ENCODE results near the gene CACNA1I. TPM values are rescaled to one million over a fixed set of nuclear protein-coding genes. Genes with fewer than 3 reads are reported as not detected.

The CACNA1I gene
- polyA plus RNA-seq, 1 of the 3 experiments (the other 2 are of a cell fraction) = not detected

- Histone ChIP-seq H3K9me2 (no peaks in the 10 kb centered on the region), H3F3A (replicated peaks; ENCODE audit: insufficient read depth) (no peaks in the 10 kb centered on the region), H3K4me2 (no peak overlapping the region), H3K79me2 (ENCODE audit: insufficient read depth) (no peaks in the 10 kb centered on the region), H3K9me3 (no peaks in the 10 kb centered on the region), H3K9ac (no peak overlapping the region), H4K20me1 (ENCODE audit: insufficient read depth) (no peaks in the 10 kb centered on the region), H3K27ac (ENCODE audit: low read depth in 2 of 2, low read length in 1 of 2) (no peak overlapping the region), H2AFZ (ENCODE audit: low read depth) (no peak overlapping the region), H3K36me3 (replicated peaks in 1 of 2; ENCODE audit: control insufficient read depth in 1 of 2, insufficient read depth in 2 of 2, low read length in 1 of 2) (no peaks in the 10 kb centered on the region), H3K4me3 (ENCODE audit: low read depth in 2 of 2, low read length in 1 of 2) (no peak overlapping the region), H3K27me3 (ENCODE audit: insufficient read depth) (no peaks in the 10 kb centered on the region), H3K4me1 (ENCODE audit: control insufficient read depth in 1 of 2, insufficient read depth in 2 of 2, low read depth in 1 of 2, low read length in 1 of 2) (no peaks in the 10 kb centered on the region)
- no peak for DNase-seq
- ChIA-PET CTCF (no interaction called here), POLR2A (no interaction called here)
- 52% methylated on average over 8 of the region's 10 CpGs for WGBS (ENCODE audit: low lambda C conversion rate)
- no peak for TF ChIP-seq FOXM1 (IDR thresholded peaks at IDR 0.05; ENCODE audit: low read depth)
- no peak for TF ChIP-seq FOSL2 (IDR thresholded peaks at IDR 0.05; ENCODE audit: borderline replicate concordance, low read depth)
- TF ChIP-seq CTCF (IDR thresholded peaks at IDR 0.05) = no peak
- no peak for TF ChIP-seq EZH2phosphoT487 (IDR thresholded peaks at IDR 0.05; ENCODE audit: borderline replicate concordance, low read depth)
- TF ChIP-seq TCF12 (IDR thresholded peaks at IDR 0.05) = no peak
- TF ChIP-seq JUND (IDR thresholded peaks at IDR 0.05) = no peak
- no peak for TF ChIP-seq POLR2AphosphoS5 (IDR thresholded peaks at IDR 0.05; ENCODE audit: low read depth, low read length)
- TF ChIP-seq MEF2A (IDR thresholded peaks at IDR 0.05; ENCODE audit: borderline replicate concordance, low read depth) = no peak
- TF ChIP-seq RCOR1 (IDR thresholded peaks at IDR 0.05; ENCODE audit: low read length) = no peak
- TF ChIP-seq SIN3A (IDR thresholded peaks at IDR 0.05; ENCODE audit: borderline replicate concordance, low read depth, low read length) = no peak
Measured at GRCh38 chr22:39735776-39736175, 165.2 kb downstream of the CACNA1I start.

GRCh38 chr22:39738746-39739145, 168.2 kb downstream of the CACNA1I start:
- no peaks in the 10 kb centered on the region for H3K9me2 ChIP-seq
- H2AFZ ChIP-seq (ENCODE audit: low read depth) = no peak overlapping the region
- H3K27me3 ChIP-seq (ENCODE audit: insufficient read depth) = no peaks in the 10 kb centered on the region
- no peaks in the 10 kb centered on the region for H3F3A ChIP-seq (replicated peaks; ENCODE audit: insufficient read depth)
- CTCF ChIA-PET = no interaction called here
- no peak overlapping the region for H3K4me3 ChIP-seq (ENCODE audit: low read depth in 2 of 2, low read length in 1 of 2)
- H4K20me1 ChIP-seq (ENCODE audit: insufficient read depth) = no peaks in the 10 kb centered on the region
- H3K4me1 ChIP-seq (ENCODE audit: control insufficient read depth in 1 of 2, insufficient read depth in 2 of 2, low read depth in 1 of 2, low read length in 1 of 2) = no peaks in the 10 kb centered on the region
- no peaks in the 10 kb centered on the region for H3K36me3 ChIP-seq (replicated peaks in 1 of 2; ENCODE audit: control insufficient read depth in 1 of 2, insufficient read depth in 2 of 2, low read length in 1 of 2)
- H3K9me3 ChIP-seq = no peaks in the 10 kb centered on the region
- POLR2A ChIA-PET = no interaction called here
- DNase-seq = no peak
- H3K9ac ChIP-seq = no peak overlapping the region
- no peak overlapping the region for H3K27ac ChIP-seq (ENCODE audit: low read depth in 2 of 2, low read length in 1 of 2)
- no peaks in the 10 kb centered on the region for H3K79me2 ChIP-seq (ENCODE audit: insufficient read depth)
- TF ChIP-seq RFX5 (IDR thresholded peaks at IDR 0.05; ENCODE audit: low read length) (no peak), JUND (IDR thresholded peaks at IDR 0.05) (no peak), FOXJ3 (CRISPR knock-in tag; IDR thresholded peaks at IDR 0.05) (no peak), EZH2phosphoT487 (IDR thresholded peaks at IDR 0.05; ENCODE audit: borderline replicate concordance, low read depth) (no peak), ZBTB33 (IDR thresholded peaks at IDR 0.05; ENCODE audit: borderline replicate concordance, low read depth) (no peak), SIN3A (IDR thresholded peaks at IDR 0.05; ENCODE audit: borderline replicate concordance, low read depth, low read length) (no peak), RCOR1 (IDR thresholded peaks at IDR 0.05; ENCODE audit: low read length) (no peak), CTCF (IDR thresholded peaks at IDR 0.05) (no peak)
- 46% methylated on average over 1 of the region's 1 CpG for WGBS (ENCODE audit: low lambda C conversion rate)
- H3K4me2 ChIP-seq = no peak overlapping the region

All from SK-N-SH (cell line).